LNCAP (cell line): ENCODE measurements around the gene CNOT6.

Experiments used
- CTCF ChIP-seq: fragments of 450-650 bp; IDR thresholded peaks from 2 replicates; pipeline ENCODE4 v1.5.1; 2017; ENCODE audit warnings: mild to moderate bottlenecking

Gene CNOT6

GRCh38 chr5:180487556-180487955, 6.6 kb upstream of the CNOT6 start:
- TF ChIP-seq CTCF: no peak

GRCh38 chr5:180491496-180491895, 2.7 kb upstream of the CNOT6 start:
- no peak for TF ChIP-seq CTCF

DNA sequence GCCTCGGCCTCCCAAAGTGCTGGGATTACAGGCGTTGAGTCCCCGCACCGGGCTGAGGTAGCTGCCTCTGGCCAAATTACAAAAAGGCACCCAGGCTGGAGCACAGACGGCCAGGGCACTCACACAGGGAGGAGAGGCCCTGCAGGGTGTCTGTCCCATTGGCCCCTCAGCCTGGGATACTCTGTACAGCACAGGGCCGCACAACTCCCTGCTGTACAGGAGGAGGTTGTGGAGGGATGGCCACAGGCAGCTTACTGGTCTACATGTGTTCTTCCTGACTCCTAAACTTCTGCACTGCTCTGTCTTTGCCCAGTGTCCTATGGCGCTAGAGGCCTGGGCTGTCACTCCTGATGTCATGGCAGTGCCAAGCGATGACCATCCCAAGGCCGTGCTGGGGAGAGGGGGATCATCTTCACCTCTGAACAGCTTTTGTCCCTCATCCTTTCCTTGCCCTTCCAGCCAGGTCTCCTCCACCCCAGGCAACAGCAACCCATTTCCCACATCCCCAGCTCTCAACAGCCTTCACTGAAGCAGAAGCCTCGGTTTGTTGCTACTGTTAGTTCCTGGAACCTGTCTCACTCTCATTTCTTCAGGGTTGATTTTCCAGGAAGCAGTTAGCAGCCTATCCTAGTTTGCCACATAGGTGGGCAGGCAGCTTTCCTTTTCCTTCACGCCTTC, 1.8 kb upstream of the CNOT6 start:
- TF ChIP-seq CTCF: no peak

- TF ChIP-seq CTCF: no peak
These were observed 467 bp downstream of the CNOT6 start for GRCh38 chr5:180494510-180495181.

GRCh38 chr5:180495292-180495691, 1.1 kb downstream of the CNOT6 start:
- TF ChIP-seq CTCF: no peak

- no peak for TF ChIP-seq CTCF
These were observed 2.0 kb downstream of the CNOT6 start for GRCh38 chr5:180495991-180496741.

GRCh38 chr5:180498378-180498777, 4.2 kb downstream of the CNOT6 start:
- TF ChIP-seq CTCF: no peak
